SK-MEL-5 (cell line): ENCODE data around the gene PHF21B. TPM values are rescaled to one million over a fixed set of nuclear protein-coding genes. Genes with fewer than 3 reads are reported as not detected.
"Not testable (repeated sequence)": the region's sequence is repeated elsewhere in the genome, so short reads cannot be mapped to it uniquely, and the experiment has no call there.

ENCODE experiments used
- DNase-seq: peaks from one replicate; pipeline ENCODE4 v3.0.0-alpha.2; 2016; ENCODE audit warnings: low read depth, low spot score
- in situ Hi-C: cut with HindIII; loops from 2 replicates; pipeline ENCODE4 v1.10.0; 2016; ENCODE audit warnings: low sequenced_read_pairs, high pct_unique_total_duplicates, low pct_unique_long_range_greater_than_20kb
- polyA plus RNA-seq, 2 experiments: library from polyadenylated mRNA; depleted of rRNA; stranded (reverse); fragments of >200 nt; gene quantifications; 2 replicates each; pipeline ENCODE4 v1.2.3, GENCODE V29; 2015
- total RNA-seq: library from RNA; depleted of rRNA; stranded (reverse); fragments of >200 nt; shearing (Covaris generic); gene quantifications from 2 replicates; pipeline ENCODE4 v1.2.3, GENCODE V29; 2014; rRNA removed

Gene PHF21B
- 4.2 and 4.7 TPM in 2 replicates for total RNA-seq
- polyA plus RNA-seq (2015; cell fraction: cytosol; rRNA removed) = 7.6 and 11.8 TPM in 2 replicates
- 27.3 and 33.1 TPM in 2 replicates for polyA plus RNA-seq (2015; cell fraction: nucleus; rRNA removed)

DNA sequence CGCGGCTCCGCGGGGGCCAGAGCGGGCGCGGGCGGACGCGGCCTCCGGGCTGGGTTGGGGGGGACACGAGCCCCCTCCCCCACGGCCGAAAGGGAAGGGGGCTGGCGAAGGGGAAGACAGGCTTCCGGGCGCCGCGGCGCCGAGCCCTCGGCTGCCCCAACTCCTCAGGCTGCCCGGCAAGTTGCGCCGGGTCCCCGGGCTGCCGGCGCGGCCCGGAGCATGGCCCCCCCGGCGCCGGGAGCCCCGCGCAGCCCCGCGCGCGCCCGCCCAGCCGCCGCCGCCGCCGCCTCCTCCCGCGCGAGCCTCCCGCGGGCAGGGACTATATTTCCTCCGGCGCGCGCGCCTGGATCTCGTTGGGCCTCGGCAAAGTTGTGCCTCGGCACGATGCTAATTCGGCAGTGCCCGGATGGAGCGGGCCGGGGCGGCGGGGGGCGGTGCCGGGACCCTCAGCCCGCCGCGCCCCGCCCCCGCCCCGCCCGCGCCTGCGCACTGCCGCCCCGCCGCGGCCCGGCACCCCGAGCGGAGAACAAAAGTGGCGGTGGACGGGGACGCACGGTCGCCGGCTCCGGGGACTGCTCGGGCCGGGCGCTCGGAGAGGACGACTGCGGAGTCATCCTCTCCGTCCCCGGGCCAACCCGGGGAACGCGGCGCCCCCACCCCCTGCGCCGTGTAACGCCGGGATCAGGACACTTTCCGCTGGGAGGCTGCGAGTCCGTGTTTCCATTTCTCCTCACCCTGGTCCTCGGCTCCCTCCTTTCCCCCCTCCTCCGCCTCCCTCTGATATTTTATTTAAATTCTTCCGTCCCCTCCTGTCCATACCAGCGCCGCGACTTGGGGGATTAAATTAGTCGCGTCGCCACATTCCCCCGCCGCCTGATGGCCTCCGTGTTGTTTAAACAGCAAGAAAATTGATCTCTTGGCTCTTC is at the start of gene PHF21B:
Gene PHF21B (minus strand): TSS at position 400 of the 926 bp plus-strand sequence. CDS start 456 bp downstream, outside the sequence.
- in situ Hi-C loops = no loop called here
- DNase-seq = peak; percentile 78

DNA sequence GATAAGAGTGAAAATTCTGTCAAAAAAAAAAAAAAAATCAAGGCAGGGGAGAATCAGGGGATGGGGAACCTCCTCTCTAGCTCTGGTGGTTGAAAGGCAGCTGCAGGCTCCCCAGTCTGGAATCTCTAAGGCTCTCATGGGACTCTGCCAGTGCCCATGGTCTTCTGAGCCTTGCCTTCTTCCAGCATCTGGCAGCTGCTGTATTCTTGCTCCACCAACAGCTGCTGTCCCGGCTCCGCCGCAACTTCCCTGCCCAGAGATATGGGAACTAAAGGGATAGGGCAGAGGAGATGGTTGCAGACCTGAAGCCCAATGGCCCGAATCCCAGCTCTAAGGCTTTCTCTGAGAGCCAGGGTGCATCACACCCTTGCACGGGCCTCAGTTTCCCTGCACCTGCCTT is 49.5 kb upstream of the PHF21B start:
- in situ Hi-C loops = no loop called here

DNA sequence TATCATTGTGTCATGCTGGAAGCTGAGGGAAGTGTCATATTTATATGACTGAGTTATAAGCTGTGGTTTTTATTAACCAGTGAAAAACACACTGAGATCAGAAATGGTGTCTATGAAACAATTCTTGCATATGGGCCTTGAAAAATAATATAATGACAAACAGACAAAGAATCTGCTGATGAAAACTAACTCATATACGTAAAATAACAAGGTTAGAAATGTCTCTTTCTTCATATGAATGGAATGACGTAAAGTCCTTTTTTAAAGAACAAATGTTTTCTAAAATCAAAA is 48.8 kb upstream of the PHF21B start:
- DNase-seq = no peak
- in situ Hi-C loops = no loop called here

More for the DNA sequence above, 49.5 kb upstream of the PHF21B start:
- DNase-seq = no peak

- in situ Hi-C loops = no loop called here
- no peak for DNase-seq
These were observed 46.1 kb upstream of the PHF21B start for GRCh38 chr22:45055936-45056335.

- in situ Hi-C loops = no loop called here
- DNase-seq = no peak
These were observed 43.8 kb upstream of the PHF21B start for GRCh38 chr22:45053571-45053970.

DNA sequence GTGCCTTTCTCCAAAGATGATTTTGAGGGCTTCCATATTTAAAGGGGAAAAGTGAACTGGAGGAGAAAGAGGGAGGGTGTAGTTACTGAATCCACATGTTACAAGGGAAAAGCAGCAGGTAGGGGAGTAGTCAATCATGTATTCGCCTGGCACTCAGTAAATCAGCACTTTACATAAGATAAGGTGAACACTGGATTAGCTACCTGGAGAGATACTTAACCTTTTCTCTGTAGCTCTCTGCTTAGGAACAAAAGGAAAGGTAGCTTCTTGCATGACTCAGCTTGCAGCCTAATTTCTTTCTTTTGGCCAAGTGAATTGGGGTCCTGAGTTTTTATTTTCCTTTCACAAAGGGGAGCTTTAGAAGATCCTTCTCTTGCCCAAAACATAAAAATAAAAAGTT is 43.3 kb upstream of the PHF21B start:
- in situ Hi-C loops = no loop called here
- no peak for DNase-seq

DNA sequence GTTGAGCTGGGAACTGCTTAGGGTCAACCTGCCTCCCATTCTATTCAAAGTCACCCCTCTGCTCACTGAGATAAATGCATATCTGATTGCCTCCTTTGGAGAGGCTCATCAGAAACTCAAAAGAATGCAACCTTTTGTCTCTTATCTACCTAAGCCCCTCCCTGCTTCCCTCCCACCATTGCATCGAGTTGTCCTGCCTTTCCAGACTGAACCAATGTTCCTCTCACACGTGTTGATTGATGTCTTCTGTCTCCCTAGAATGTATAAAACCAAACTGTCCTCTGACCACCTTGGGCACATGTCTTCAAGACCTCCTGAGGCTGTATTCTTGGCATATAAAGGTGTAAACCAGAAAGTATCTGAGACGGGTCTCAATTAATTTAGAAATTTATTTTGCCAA is 42.9 kb upstream of the PHF21B start:
- in situ Hi-C loops, DNase-seq: not testable (repeated sequence)

DNA sequence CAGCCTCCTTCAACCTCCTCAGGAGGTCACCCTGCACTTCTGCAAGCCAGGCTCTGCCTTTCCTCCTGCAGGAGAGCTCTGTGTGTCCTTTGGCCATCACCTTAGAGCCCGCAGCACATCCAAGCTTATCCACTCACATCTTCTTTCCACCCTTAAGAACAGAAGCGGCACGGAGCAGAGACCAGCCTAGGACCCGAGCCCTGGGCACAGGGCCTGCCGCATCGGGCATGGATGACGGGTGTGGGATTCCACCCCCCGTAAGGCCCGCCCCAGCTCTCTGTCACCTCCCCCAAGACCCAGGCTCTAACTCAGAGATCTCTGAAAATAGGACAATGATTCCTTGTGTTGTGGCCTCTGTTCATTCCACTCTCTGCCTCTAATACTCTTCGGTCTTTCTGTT is 42.1 kb upstream of the PHF21B start:
- no peak for DNase-seq
- in situ Hi-C loops = no loop called here

DNA sequence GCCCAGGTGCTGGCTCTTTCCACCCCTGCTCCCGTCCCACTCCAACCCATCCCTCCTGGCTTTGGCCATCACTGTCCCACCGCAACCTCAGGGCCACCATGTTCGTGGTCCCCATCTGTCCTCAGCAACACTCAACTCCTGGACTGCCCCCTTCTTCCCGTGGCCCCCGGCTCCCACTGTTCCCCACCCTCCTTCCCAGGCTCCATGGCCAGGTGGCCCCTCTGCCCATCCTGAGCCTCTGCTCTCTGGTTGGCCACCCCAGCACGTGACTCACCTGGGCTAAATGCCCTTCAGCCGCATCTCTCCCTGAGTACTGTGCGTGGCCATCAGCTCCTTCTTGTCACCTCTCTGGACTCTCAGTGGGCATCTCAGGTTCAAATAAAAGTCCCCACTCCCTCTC is 41.6 kb upstream of the PHF21B start:
- no peak for DNase-seq
- in situ Hi-C loops = no loop called here

- in situ Hi-C loops = no loop called here
- DNase-seq = no peak
These were observed 37.5 kb upstream of the PHF21B start for GRCh38 chr22:45047260-45047659.

- peak; percentile 20 for DNase-seq
- in situ Hi-C loops = no loop called here
These were observed 35.4 kb upstream of the PHF21B start for GRCh38 chr22:45045208-45045607.

GRCh38 chr22:45042263-45042662 is 32.5 kb upstream of the PHF21B start:
- DNase-seq = no peak
- in situ Hi-C loops = no loop called here

- in situ Hi-C loops = no loop called here
- no peak for DNase-seq
These were observed 29.3 kb upstream of the PHF21B start for GRCh38 chr22:45039133-45039532.

- DNase-seq = peak; percentile 27
- in situ Hi-C loops = no loop called here
These were observed 26.3 kb upstream of the PHF21B start for GRCh38 chr22:45036154-45036553.

- no peak for DNase-seq
- in situ Hi-C loops = no loop called here
These were observed 25.0 kb upstream of the PHF21B start for GRCh38 chr22:45034821-45035220.

DNA sequence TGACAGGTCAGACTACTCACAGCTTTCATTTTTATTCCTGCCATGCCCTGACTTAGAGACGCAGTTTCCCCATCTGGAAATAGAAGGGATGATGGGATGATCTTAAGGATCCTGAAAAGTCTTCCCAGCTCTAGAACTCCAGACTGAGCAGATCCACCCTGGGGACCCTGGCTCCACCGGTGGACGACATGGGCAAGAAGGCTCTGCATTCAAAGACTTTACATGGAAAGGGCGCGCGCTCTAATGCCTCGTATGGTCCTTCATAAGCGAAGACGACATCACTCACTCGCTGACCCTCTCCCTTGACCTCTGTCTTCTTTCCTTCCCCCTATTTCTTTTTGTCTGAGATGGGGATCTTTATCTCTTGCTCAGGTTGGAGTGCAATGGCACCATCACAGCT is 24.4 kb upstream of the PHF21B start:
- in situ Hi-C loops = no loop called here
- no peak for DNase-seq

- no peak for DNase-seq
- in situ Hi-C loops = no loop called here
These were observed 23.3 kb upstream of the PHF21B start for GRCh38 chr22:45033136-45033535.

- in situ Hi-C loops = no loop called here
- DNase-seq = no peak
These were observed 22.0 kb upstream of the PHF21B start for GRCh38 chr22:45031629-45032403.

- no peak for DNase-seq
- in situ Hi-C loops = no loop called here
These were observed 19.7 kb upstream of the PHF21B start for GRCh38 chr22:45029501-45029900.
